Colonic mucosa (tissue), 4 donors: ENCODE measurements around the gene THADA. TPM values are rescaled to one million over a fixed set of nuclear protein-coding genes. Genes with fewer than 3 reads are reported as not detected.

ENCODE experiments used
- DNase-seq: peaks from one replicate; pipeline ENCODE4 v3.0.0-alpha.2; 2020
- H3K27ac ChIP-seq: fragments of 200-600 bp; one replicate; pipeline ENCODE4 v1.8.0; 2021
- H3K27me3 ChIP-seq: fragments of 200-600 bp; one replicate; pipeline ENCODE4 v1.8.0; 2021
- H3K36me3 ChIP-seq: fragments of 200-600 bp; one replicate; pipeline ENCODE4 v1.8.0; 2021
- H3K4me1 ChIP-seq: fragments of 200-600 bp; one replicate; pipeline ENCODE4 v1.8.0; 2021; ENCODE audit warnings: mild to moderate bottlenecking
- H3K4me3 ChIP-seq: fragments of 200-600 bp; one replicate; pipeline ENCODE4 v1.8.0; 2021
- H3K9ac ChIP-seq, 2 donors: one replicate each; pipeline ENCODE4 v1.7.0; 2013; ENCODE audit warnings: control low read depth in 2 of 2, low read depth in 2 of 2, low read length in 2 of 2
- H3K9me3 ChIP-seq: fragments of 200-600 bp; one replicate; pipeline ENCODE4 v1.8.0; 2021
- intact Hi-C: fragments of 100-400 bp; cut with DNase I; formaldehyde crosslinking; loops from one replicate; pipeline ENCODE4 v1.14.1; 2022
- total RNA-seq, 2 donors: library from RNA; stranded (reverse); fragmentation: NEBNext Ultra II Directional in 1 of 2; extraction: Animal tissue kit (Norgen Biotek cat#: 25700) in 1 of 2; gene quantifications; one replicate each; pipeline ENCODE4 v1.2.1, GENCODE V29; 2021
- TF ChIP-seq, protein P1 (sequence below): fragments of 200-600 bp; IDR thresholded peaks from one replicate; pipeline ENCODE4 v1.8.0; 2022; ENCODE audit warnings: antibody characterized with exemption, mild to moderate bottlenecking
- donor health status: healthy.
- donor health status: DM: no; HTN: no; CAD: no.
- donor health status: DM: no; HTN: no; CAD: no.

The THADA gene
- total RNA-seq, 2 donors from 2014 or later: 14.6 to 31.4 TPM

DNA sequence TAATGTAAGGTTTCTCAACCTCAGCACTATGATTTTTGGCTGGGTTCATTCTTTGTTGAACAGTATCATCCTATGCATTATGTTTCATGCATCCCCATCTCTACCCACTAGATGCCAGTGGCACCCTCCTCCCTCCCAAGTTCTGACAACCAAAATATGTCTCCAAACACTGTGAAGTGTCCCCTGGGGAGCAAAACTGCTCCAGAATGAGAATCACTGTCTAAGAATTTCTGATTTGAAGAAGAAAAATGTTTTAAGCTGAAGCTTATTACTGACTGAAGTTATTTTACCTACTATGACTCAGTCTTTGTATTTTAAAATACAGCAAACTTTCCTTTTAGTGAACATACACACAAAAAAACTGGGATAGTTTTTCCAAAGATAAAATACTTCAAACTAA lies 3.4 kb downstream of the THADA start:
- TF ChIP-seq, protein P1, sequence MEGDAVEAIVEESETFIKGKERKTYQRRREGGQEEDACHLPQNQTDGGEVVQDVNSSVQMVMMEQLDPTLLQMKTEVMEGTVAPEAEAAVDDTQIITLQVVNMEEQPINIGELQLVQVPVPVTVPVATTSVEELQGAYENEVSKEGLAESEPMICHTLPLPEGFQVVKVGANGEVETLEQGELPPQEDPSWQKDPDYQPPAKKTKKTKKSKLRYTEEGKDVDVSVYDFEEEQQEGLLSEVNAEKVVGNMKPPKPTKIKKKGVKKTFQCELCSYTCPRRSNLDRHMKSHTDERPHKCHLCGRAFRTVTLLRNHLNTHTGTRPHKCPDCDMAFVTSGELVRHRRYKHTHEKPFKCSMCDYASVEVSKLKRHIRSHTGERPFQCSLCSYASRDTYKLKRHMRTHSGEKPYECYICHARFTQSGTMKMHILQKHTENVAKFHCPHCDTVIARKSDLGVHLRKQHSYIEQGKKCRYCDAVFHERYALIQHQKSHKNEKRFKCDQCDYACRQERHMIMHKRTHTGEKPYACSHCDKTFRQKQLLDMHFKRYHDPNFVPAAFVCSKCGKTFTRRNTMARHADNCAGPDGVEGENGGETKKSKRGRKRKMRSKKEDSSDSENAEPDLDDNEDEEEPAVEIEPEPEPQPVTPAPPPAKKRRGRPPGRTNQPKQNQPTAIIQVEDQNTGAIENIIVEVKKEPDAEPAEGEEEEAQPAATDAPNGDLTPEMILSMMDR: no peak
- H3K27me3 ChIP-seq: no peaks in the 10 kb centered on the region
- no peaks in the 10 kb centered on the region for H3K36me3 ChIP-seq
- H3K27ac ChIP-seq: no peak overlapping the region
- no peak overlapping the region for H3K9ac ChIP-seq
- no peak for DNase-seq
- intact Hi-C loops: no loop called here
- H3K4me3 ChIP-seq: no peak overlapping the region
- H3K4me1 ChIP-seq: peaks cover 7% of the 10 kb centered on the region
- no peaks in the 10 kb centered on the region for H3K9me3 ChIP-seq

DNA sequence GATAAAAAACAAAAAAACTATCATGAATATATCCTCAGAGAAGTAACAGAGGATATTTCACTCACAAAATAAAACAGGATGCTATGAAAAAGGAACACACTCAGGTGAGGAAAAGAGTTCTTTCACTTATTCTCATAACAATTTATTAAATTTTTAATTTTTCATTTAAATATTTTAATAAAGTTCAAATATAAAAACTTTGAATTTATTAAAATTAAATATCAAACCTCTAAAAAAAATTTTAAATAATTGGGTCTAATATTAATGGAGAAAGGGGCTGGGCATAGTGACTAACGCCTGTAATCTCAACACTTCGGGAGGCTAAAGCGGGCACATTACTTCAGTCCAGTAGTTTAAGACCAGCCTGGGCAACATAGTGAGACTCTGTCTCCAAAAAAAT lies 10.1 kb downstream of the THADA start:
- H3K9ac ChIP-seq: no peak overlapping the region
- no peak overlapping the region for H3K4me3 ChIP-seq
- H3K9me3 ChIP-seq: no peaks in the 10 kb centered on the region
- DNase-seq: no peak
- no peaks in the 10 kb centered on the region for H3K4me1 ChIP-seq
- H3K27ac ChIP-seq: no peak overlapping the region
- TF ChIP-seq, protein P1: no peak
- no peaks in the 10 kb centered on the region for H3K27me3 ChIP-seq
- H3K36me3 ChIP-seq: no peaks in the 10 kb centered on the region
- intact Hi-C loops: no loop called here

DNA sequence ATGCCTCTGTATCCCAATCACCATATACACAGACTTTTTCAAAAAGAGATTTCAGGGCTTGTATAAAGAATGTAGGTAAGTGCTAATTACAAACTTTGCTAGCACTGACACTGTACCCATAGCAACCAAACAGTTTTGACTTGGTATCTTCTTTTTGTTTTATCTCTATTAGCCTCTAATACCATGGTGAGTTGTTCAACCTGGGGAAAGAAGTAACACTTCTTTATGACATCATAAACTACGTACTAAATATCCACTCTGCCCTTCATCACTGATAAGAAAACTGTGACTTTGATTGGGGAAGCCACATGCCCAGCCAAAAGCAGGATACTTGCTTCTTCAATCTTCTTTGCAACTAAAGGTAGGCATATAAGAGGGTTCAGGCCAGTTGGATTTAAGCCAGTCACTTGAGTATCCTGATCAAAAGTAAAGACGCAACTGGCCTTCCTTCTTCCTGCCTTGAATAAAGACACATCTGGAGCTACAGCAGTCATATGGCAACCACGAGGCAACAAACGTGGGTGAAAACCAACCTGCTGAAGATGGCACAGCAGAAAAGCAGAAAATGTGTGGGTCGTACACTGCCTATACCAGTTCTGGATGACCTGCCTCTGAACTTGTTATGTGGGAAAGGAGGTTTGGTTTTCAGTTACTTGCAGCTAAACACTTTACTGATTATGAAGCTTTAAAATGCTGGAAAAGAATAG lies 16.4 kb downstream of the THADA start:
- Histone ChIP-seq H3K36me3 (no peaks in the 10 kb centered on the region), H3K27me3 (no peaks in the 10 kb centered on the region), H3K4me1 (no peaks in the 10 kb centered on the region), H3K9ac (no peak overlapping the region), H3K9me3 (no peaks in the 10 kb centered on the region), H3K27ac (no peak overlapping the region), H3K4me3 (no peak overlapping the region)
- intact Hi-C loops: loop anchor here (10.0 kb wide), 1 partner anchor 755 kb away; no protein-coding TSS in a partner anchor
- TF ChIP-seq, protein P1: no peak
- no peak for DNase-seq

DNA sequence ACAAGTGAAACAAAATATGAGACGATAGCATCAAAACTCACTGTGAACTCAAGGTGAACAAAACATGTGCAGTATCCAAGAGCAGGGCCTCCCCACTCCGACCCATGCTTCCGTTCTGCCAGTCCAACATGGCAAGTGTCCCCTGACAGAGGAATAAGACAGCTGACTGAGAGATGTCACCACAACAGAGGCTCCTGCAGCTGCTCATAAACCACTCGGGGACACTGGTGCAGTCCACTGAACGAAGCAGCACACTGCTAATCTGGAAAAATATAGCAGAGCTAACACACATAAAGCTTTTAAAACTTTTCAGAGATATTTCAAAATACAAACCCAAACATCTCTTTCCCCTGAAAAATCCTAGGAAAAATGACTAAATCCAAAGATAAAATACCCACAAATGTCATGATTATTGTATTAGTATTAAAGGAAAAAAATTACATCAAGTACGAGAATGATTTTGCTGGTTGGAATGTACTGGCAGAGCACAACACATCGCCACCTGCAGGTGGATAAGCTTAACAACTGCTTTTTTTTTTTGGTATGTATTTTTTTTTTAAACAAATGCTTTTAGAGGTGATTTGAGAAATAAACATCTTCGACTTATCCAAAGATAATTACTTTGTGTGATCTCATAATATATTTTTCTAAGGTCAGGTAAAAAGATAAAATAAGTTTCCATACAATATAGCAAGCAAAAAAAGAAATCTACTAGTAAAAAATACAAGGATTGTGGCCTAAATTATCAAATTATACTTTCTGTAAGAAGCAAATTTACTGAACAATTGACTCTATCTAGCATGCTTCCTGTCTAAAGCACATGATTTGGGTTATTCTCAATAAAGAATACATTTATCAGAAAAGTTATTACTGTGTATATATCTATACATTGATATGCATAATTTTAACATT lies 18.6 kb downstream of the THADA start:
- intact Hi-C loops: loop anchor here (10.0 kb wide), 1 partner anchor 752 kb away; no protein-coding TSS in a partner anchor
- Histone ChIP-seq H3K36me3 (no peaks in the 10 kb centered on the region), H3K9ac (no peak overlapping the region), H3K9me3 (no peaks in the 10 kb centered on the region), H3K4me3 (no peak overlapping the region), H3K4me1 (no peaks in the 10 kb centered on the region), H3K27me3 (no peaks in the 10 kb centered on the region), H3K27ac (no peak overlapping the region)
- no peak for DNase-seq
- TF ChIP-seq, protein P1: peak; percentile 62

DNA sequence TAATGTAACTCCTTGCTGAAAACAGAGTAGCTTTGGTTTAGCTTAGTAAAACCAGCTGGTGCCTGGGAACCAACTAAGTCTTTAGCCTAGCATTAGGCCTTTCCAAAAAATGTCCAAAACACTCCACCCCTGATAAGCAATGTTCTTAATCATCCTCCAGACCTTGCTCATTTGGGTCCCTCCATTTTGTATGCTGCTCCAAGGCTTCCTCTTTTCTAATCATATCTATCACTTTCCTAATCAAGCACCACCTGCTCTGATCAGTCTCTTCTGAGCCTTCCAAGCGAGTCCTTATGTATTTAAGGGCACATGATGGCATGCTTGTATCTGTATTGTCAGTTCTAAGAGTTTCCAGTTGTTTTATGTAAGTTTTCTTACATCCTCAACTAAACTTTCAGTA lies 23.6 kb downstream of the THADA start:
- Histone ChIP-seq H3K27me3 (no peaks in the 10 kb centered on the region), H3K4me3 (no peak overlapping the region), H3K9me3 (no peaks in the 10 kb centered on the region), H3K4me1 (no peaks in the 10 kb centered on the region), H3K27ac (no peak overlapping the region), H3K9ac (no peak overlapping the region), H3K36me3 (no peaks in the 10 kb centered on the region)
- TF ChIP-seq, protein P1: no peak
- intact Hi-C loops: loop anchor here (10.0 kb wide), 1 partner anchor 747 kb away; no protein-coding TSS in a partner anchor
- DNase-seq: no peak
